Measurements from ENCODE around the gene GJB5.

The GJB5 gene

GRCh38 chr1:34776911-34777310 lies 22.1 kb downstream of the GJB5 start:
- DNase-seq (ENCODE audit: low read depth in 2 of 2), result no peak

- no peak for DNase-seq (ENCODE audit: low read depth in 2 of 2)
Observed at GRCh38 chr1:34777519-34778321, 22.9 kb downstream of the GJB5 start.

- no peak for DNase-seq (ENCODE audit: low read depth in 2 of 2)
Observed at GRCh38 chr1:34778381-34778780, 23.5 kb downstream of the GJB5 start.

GRCh38 chr1:34779005-34779404 lies 24.2 kb downstream of the GJB5 start:
- DNase-seq (ENCODE audit: low read depth in 2 of 2), result no peak

GRCh38 chr1:34779526-34779925 lies 24.7 kb downstream of the GJB5 start:
- DNase-seq (ENCODE audit: low read depth in 2 of 2), result no peak

GRCh38 chr1:34779962-34780361 lies 25.1 kb downstream of the GJB5 start:
- no peak for DNase-seq (ENCODE audit: low read depth in 2 of 2)

GRCh38 chr1:34780528-34780927 lies 25.7 kb downstream of the GJB5 start:
- no peak for DNase-seq (ENCODE audit: low read depth in 2 of 2)

- no peak for DNase-seq (ENCODE audit: low read depth in 2 of 2)
Observed at GRCh38 chr1:34781071-34781843, 26.4 kb downstream of the GJB5 start, which contains the start of gene GJB3. GJB3 (plus strand) TSS chr1:34781214; CDS start chr1:34784763, 3,549 bp downstream.

- no peak for DNase-seq (ENCODE audit: low read depth in 2 of 2)
Observed at GRCh38 chr1:34781844-34782391, 27.1 kb downstream of the GJB5 start.

- no peak for DNase-seq (ENCODE audit: low read depth in 2 of 2)
Observed at GRCh38 chr1:34784751-34785221, 29.9 kb downstream of the GJB5 start.

GRCh38 chr1:34785231-34785874 lies 30.5 kb downstream of the GJB5 start:
- no peak for DNase-seq (ENCODE audit: low read depth in 2 of 2)

GRCh38 chr1:34785875-34786470 lies 31.1 kb downstream of the GJB5 start:
- no peak for DNase-seq (ENCODE audit: low read depth in 2 of 2)

GRCh38 chr1:34786521-34787325 lies 31.9 kb downstream of the GJB5 start:
- DNase-seq (ENCODE audit: low read depth in 2 of 2), result peak; percentile 8 to 35

- DNase-seq (ENCODE audit: low read depth in 2 of 2), result no peak
Observed at GRCh38 chr1:34787461-34788420, 32.9 kb downstream of the GJB5 start.

- no peak for DNase-seq (ENCODE audit: low read depth in 2 of 2)
Observed at GRCh38 chr1:34790985-34791384, 36.1 kb downstream of the GJB5 start.

- no peak for DNase-seq (ENCODE audit: low read depth in 2 of 2)
Observed at GRCh38 chr1:34792424-34792823, 37.6 kb downstream of the GJB5 start.

GRCh38 chr1:34792868-34793727 lies 38.3 kb downstream of the GJB5 start, which contains the start of gene GJA4:
GJA4 (plus strand) TSS chr1:34792999; CDS start chr1:34794214, 1,215 bp downstream.
- DNase-seq (ENCODE audit: low read depth in 2 of 2), result no peak

GRCh38 chr1:34794001-34794789 lies 39.3 kb downstream of the GJB5 start:
- DNase-seq (ENCODE audit: low read depth in 2 of 2), result no peak
